CD14-positive monocyte (primary cell): Measurements from ENCODE around the gene MITF. TPM values are rescaled to one million over a fixed set of nuclear protein-coding genes. Genes with fewer than 3 reads are reported as not detected.

ENCODE experiments used
- DNase-seq, 3 donors: peaks; one replicate each; pipeline ENCODE4 v3.0.0-alpha.2; 2011 to 2022
- H2AFZ ChIP-seq: 2 replicates; pipeline ENCODE4 v1.6.0; 2012; ENCODE audit warnings: mild to moderate bottlenecking, low read depth, low read length, inconsistent platforms; ENCODE audit not compliant: insufficient read depth, poor library complexity, severe bottlenecking
- H3K27ac ChIP-seq, 2 donors: 1 replicate in 1 of 2; 2 replicates in 1 of 2; pipeline ENCODE4 v1.5.1; 2012 to 2013; ENCODE audit warnings: low read length in 2 of 2, control low read depth in 1 of 2, inconsistent platforms in 1 of 2, low read depth in 1 of 2, mild to moderate bottlenecking in 1 of 2
- H3K27me3 ChIP-seq, 2 donors: one replicate each; pipeline versions ENCODE4 v1.6.0 to v1.6.1; 2011 to 2013; ENCODE audit warnings: low read length in 2 of 2; ENCODE audit not compliant: control insufficient read depth in 2 of 2, insufficient read depth in 2 of 2
- H3K36me3 ChIP-seq, 2 donors: replicated peaks in 1 of 2; 1 replicate in 1 of 2; 2 replicates in 1 of 2; pipeline versions ENCODE4 v1.5.1 to v1.6.1; 2012 to 2013; ENCODE audit warnings: low read length in 2 of 2, control low read depth in 1 of 2, inconsistent platforms in 1 of 2, mild to moderate bottlenecking in 1 of 2; ENCODE audit not compliant: insufficient read depth in 2 of 2, control insufficient read depth in 1 of 2
- H3K4me1 ChIP-seq, 2 donors: 1 replicate in 1 of 2; 2 replicates in 1 of 2; pipeline versions ENCODE4 v1.5.1 to v1.6.1; 2012 to 2013; ENCODE audit warnings: low read length in 2 of 2, control low read depth in 1 of 2, inconsistent platforms in 1 of 2, mild to moderate bottlenecking in 1 of 2, moderate library complexity in 1 of 2; ENCODE audit not compliant: insufficient read depth in 2 of 2, control insufficient read depth in 1 of 2
- H3K4me2 ChIP-seq: replicated peaks from 2 replicates; pipeline ENCODE3; 2012; ENCODE audit warnings: low read length, moderate library complexity, mild to moderate bottlenecking; ENCODE audit not compliant: poor library complexity, severe bottlenecking; ENCODE audit errors: extremely low read depth
- H3K4me3 ChIP-seq, 3 experiments: fragments of 200-600 bp in 1 of 3; sonication (generic) in 1 of 3; replicated peaks in 1 of 3; 1 replicate in 2 of 3; 2 replicates in 1 of 3; pipeline ENCODE4 v1.5.1; 2011 to 2013; ENCODE audit warnings: low read length in 3 of 3, mild to moderate bottlenecking in 3 of 3, control low read depth in 2 of 3, low read depth in 2 of 3, inconsistent platforms in 1 of 3, moderate library complexity in 1 of 3
- H3K79me2 ChIP-seq: 2 replicates; pipeline ENCODE4 v1.6.0; 2012; ENCODE audit warnings: mild to moderate bottlenecking, control low read depth, inconsistent platforms, low read length, moderate library complexity; ENCODE audit not compliant: insufficient read depth
- H3K9ac ChIP-seq: 2 replicates; pipeline ENCODE4 v1.6.0; 2017; ENCODE audit warnings: low read length, mild to moderate bottlenecking; ENCODE audit not compliant: insufficient read depth, poor library complexity, severe bottlenecking
- H3K9me3 ChIP-seq, 2 donors: replicated peaks in 1 of 2; 1 replicate in 1 of 2; 2 replicates in 1 of 2; pipeline versions ENCODE4 v1.5.1 to v1.6.1; 2012 to 2013; ENCODE audit warnings: low read length in 2 of 2, control low read depth in 1 of 2; ENCODE audit not compliant: control insufficient read depth in 1 of 2, insufficient read depth in 1 of 2
- H4K20me1 ChIP-seq: 2 replicates; pipeline ENCODE4 v1.6.0; 2012; ENCODE audit warnings: mild to moderate bottlenecking, low read length, control low read depth, moderate library complexity; ENCODE audit not compliant: insufficient read depth
- H3K27ac Mint-ChIP-seq, 7 donors: one replicate each; pipeline ENCODE4 v1.8.0; 2020; ENCODE audit warnings: mild to moderate bottlenecking in 7 of 7, mixed read lengths in 7 of 7, moderate library complexity in 6 of 7, inconsistent platforms in 2 of 7
- H3K27me3 Mint-ChIP-seq, 3 donors: one replicate each; pipeline ENCODE4 v1.8.0; 2021 to 2022; ENCODE audit warnings: low read depth in 3 of 3, mild to moderate bottlenecking in 3 of 3, mixed read lengths in 3 of 3, moderate library complexity in 3 of 3, inconsistent platforms in 1 of 3
- H3K36me3 Mint-ChIP-seq, 2 donors: one replicate each; pipeline ENCODE4 v1.8.0; 2020; ENCODE audit warnings: mixed read lengths in 2 of 2, inconsistent platforms in 1 of 2, mild to moderate bottlenecking in 1 of 2
- H3K4me1 Mint-ChIP-seq: one replicate; pipeline ENCODE4 v1.8.0; 2020; ENCODE audit warnings: mild to moderate bottlenecking, mixed read lengths
- H3K4me3 Mint-ChIP-seq, 2 donors: one replicate each; pipeline ENCODE4 v1.8.0; 2020; ENCODE audit warnings: mild to moderate bottlenecking in 2 of 2, mixed read lengths in 2 of 2, moderate library complexity in 1 of 2
- H3K9me3 Mint-ChIP-seq, 7 donors: one replicate each; pipeline ENCODE4 v1.8.0; 2020 to 2022; ENCODE audit warnings: mixed read lengths in 7 of 7, mild to moderate bottlenecking in 6 of 7, moderate library complexity in 6 of 7, inconsistent platforms in 2 of 7
- CTCF ChIP-seq: fragments of 200-600 bp; IDR thresholded peaks from one replicate; pipeline ENCODE4 v1.8.0; 2022; ENCODE audit warnings: antibody characterized with exemption, mild to moderate bottlenecking
- WGBS: methylation state at CpG from one replicate; pipeline ENCODE4 v1.1.5; 2013; ENCODE audit warnings: missing lambda C conversion rate; ENCODE audit not compliant: insufficient coverage; 5-methylcytosine and 5-hydroxymethylcytosine counted together
- intact Hi-C, 2 donors: fragments of 100-400 bp; cut with micrococcal nuclease; formaldehyde crosslinking; loops; one replicate each; pipeline versions ENCODE4 v1.15.0 to v1.15.1; 2023
- polyA plus RNA-seq, 3 donors: library from polyadenylated mRNA; depleted of rRNA in 1 of 3; unstranded in 2 of 3; stranded (reverse) in 1 of 3; fragments of 300-500 nt in 2 of 3; fragments of >200 nt in 1 of 3; fragmentation: Illumina TruSeq in 2 of 3; gene quantifications; 1 replicate in 2 of 3; 2 replicates in 1 of 3; pipeline ENCODE4 v1.2.3, GENCODE V29; 2012 to 2021

MITF gene
- polyA plus RNA-seq, 3 donors: 7.0 to 15.1 (median 12.1) TPM

- Mint-ChIP-seq H3K4me1 (peaks cover 25% of the 10 kb centered on the region), H3K36me3 (peaks cover 4 to 10% of the 10 kb centered on the region in 2 donors), H3K4me3 (peak overlapping the region in 1 of 2 donors; percentile 71), H3K27me3 (peaks cover 0 to 1% (median 0%) of the 10 kb centered on the region in 3 donors), H3K27ac (peak overlapping the region; percentile 74 to 92 (median 89)), H3K9me3 (peaks cover 0 to 4% (median 0%) of the 10 kb centered on the region in 7 donors)
- H3K79me2 ChIP-seq: peaks cover 46% of the 10 kb centered on the region
- no peaks in the 10 kb centered on the region for H4K20me1 ChIP-seq
- no peaks in the 10 kb centered on the region for H3K9me3 ChIP-seq
- intact Hi-C loops: no loop called here
- H3K36me3 ChIP-seq: no peaks in the 10 kb centered on the region
- peak overlapping the region in 1 of 2 donors; percentile 59 for H3K27ac ChIP-seq
- peak overlapping the region in 1 of 3 experiments; percentile 13 for H3K4me3 ChIP-seq
- H2AFZ ChIP-seq: no peak overlapping the region
- peak overlapping the region; percentile 11 for H3K4me2 ChIP-seq
- DNase-seq: peak; percentile 51 to 79 (median 70)
- H3K27me3 ChIP-seq: no peaks in the 10 kb centered on the region
- no peak for TF ChIP-seq CTCF
- H3K4me1 ChIP-seq: peaks cover 18 to 25% of the 10 kb centered on the region in 2 donors
- H3K9ac ChIP-seq: no peak overlapping the region
Observed at GRCh38 chr3:69776920-69777581, 37.8 kb downstream of the MITF start.

GRCh38 chr3:69777582-69777967 is 38.3 kb downstream of the MITF start:
- Histone ChIP-seq H2AFZ (no peak overlapping the region), H3K27me3 (no peaks in the 10 kb centered on the region), H3K9ac (no peak overlapping the region), H3K36me3 (no peaks in the 10 kb centered on the region), H3K27ac (peak overlapping the region in 1 of 2 donors; percentile 59), H3K4me2 (peak overlapping the region; percentile 2), H3K4me3 (peak overlapping the region in 1 of 3 experiments; percentile 13), H3K79me2 (peaks cover 46% of the 10 kb centered on the region), H3K4me1 (peaks cover 18 to 25% of the 10 kb centered on the region in 2 donors), H4K20me1 (no peaks in the 10 kb centered on the region), H3K9me3 (no peaks in the 10 kb centered on the region)
- H3K4me1 Mint-ChIP-seq: peaks cover 25% of the 10 kb centered on the region
- H3K27me3 Mint-ChIP-seq: peaks cover 0 to 1% (median 0%) of the 10 kb centered on the region in 3 donors
- no peak for TF ChIP-seq CTCF
- WGBS: 99% methylated on average over 4 of the region's 5 CpGs
- peaks cover 0 to 4% (median 0%) of the 10 kb centered on the region in 7 donors for H3K9me3 Mint-ChIP-seq
- H3K4me3 Mint-ChIP-seq: peak overlapping the region in 1 of 2 donors; percentile 71
- intact Hi-C loops: no loop called here
- H3K36me3 Mint-ChIP-seq: peaks cover 4 to 10% of the 10 kb centered on the region in 2 donors
- H3K27ac Mint-ChIP-seq: peak overlapping the region; percentile 74 to 92 (median 89)
- no peak for DNase-seq
